ENCODE data around the gene CFAP65.

The CFAP65 gene

DNA sequence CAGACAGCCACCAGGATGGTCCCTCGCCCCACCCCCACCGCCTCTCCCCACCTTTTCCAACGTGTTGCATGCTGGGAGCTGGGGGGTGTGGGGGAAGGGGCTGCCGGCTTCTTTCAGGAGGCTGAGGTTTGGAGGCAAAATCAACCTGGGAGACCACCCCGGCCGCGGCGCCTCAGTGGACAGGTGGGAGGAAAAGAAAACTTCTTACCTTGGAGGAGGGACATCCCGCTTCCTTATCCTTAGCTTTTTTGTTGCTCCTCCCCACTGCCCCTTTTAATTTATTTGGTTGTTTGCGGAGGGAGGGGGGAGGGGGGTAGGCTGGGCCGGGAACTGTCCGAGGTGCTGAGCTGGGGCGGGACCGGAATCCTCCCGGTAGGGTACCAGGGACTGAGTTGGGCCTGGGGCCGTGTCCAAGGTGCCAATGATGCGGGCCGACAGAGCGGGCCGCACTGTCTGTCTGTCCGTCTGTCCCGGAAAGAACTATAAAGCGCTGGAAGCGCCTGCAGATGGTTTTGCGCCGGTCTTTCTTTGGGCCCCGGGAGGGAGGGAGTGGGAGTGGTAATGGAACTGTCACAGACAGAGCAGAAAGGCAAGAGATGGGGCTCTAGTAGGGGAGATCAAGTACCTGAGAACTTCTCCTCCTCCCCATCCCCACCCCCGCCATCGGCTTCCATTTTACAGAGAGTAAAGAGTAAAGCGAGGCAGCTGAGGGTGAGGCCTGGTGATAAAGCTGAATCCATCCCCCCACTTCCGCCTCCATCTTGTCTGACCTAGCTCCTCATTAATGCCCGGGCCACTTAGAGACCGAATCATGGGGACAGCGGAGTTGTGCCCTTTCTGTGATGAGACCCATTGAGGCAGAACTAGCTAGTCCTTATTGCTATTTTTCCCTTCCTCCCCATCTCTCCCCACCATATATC lies 79.4 kb downstream of the CFAP65 start:
- DNase-seq: no peak

DNA sequence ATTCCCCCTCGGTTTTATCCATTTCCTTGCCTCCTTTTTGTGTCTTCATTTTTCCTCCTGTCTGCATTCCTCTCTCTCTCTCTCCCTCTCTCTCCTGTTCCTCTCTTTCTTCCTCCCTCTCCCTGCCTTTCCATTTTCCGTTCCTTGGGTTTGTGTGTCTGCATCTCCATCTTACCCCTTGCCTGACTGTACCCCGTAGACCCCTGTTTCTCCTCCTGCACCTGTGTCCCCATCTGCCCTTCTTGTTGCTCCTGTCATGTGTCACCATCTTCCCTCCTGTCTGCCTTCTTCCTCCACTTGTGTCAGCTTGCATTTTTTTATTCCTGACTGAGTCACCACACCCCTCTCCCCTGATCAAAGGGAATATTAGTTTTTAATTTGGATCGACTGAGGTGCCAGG lies 80.1 kb downstream of the CFAP65 start:
- DNase-seq: no peak

DNA sequence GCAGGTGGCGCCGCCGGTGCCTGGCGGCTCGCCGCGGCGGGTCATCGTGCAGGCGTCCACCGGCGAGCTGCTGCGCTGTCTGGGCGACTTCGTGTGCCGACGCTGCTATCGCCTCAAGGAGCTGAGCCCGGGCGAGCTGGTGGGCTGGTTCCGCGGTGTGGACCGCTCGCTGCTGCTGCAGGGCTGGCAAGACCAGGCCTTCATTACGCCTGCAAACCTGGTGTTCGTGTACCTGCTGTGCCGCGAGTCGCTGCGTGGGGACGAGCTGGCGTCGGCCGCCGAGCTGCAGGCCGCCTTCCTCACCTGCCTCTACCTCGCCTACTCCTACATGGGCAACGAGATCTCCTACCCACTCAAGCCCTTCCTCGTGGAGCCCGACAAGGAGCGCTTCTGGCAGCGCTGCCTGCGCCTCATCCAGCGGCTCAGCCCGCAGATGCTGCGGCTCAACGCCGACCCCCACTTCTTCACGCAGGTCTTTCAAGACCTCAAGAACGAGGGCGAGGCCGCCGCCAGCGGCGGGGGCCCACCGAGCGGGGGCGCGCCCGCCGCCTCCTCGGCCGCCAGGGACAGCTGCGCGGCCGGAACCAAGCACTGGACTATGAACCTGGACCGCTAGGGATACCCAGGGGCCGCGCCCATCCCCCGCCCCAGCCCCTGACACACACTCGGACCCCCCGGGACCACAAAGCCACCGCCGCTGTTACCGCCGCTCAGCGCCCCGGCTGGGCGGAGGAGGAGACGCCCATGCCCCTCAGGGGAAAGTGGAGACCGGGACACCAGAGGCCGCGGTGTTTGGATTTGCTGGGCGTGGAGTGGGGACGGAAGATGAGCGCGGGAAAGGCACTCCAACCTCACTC lies 80.8 kb downstream of the CFAP65 start:
- DNase-seq: no peak

DNA sequence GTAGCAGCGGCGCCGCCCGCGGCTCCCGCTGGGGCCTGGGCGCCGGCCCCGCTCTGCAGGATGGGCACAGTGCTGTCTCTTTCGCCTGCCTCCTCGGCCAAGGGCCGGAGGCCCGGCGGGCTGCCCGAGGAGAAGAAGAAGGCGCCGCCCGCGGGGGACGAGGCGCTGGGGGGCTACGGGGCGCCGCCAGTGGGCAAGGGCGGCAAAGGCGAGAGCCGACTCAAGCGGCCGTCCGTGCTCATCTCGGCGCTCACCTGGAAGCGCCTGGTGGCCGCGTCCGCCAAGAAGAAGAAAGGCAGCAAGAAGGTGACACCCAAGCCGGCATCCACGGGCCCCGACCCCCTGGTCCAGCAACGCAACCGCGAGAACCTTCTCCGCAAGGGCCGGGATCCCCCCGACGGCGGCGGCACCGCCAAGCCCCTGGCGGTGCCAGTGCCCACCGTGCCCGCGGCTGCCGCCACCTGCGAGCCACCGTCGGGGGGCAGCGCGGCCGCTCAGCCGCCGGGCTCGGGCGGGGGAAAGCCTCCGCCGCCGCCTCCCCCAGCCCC lies 81.5 kb downstream of the CFAP65 start:
- no peak for DNase-seq

DNA sequence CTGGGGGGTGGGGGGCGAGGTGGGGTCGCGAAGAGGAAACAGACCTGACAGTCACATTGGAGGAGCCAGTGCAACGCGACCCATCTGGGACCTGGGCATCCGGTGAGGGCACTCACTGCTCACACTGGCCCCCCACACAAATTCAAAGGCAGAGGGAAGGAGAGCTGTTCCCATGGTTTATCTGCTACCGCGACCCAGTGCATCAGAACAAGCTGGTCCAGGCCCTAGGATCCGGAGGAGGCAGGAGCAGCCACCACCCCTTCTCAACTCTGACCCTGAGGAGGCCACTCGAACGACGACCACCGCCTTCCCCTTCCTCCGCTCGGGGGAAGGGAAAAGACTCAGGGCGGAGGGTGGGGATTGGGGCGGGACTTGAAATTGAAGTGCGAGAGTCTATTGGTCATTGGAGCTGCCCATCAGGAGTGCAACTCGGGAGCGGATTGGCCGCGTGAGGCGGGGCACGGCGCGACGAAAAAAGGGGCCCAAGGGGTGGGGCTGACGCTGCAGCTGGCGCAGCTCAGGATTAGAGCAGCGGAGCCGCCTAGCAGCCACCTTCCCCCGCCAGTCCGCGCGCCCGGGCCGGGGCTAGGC lies 82.1 kb downstream of the CFAP65 start, which contains the start of gene CDK5R2:
CDK5R2 (plus strand) TSS at position 526 of the 591 bp plus-strand sequence. CDS start 155 bp downstream, outside the sequence.
- peak; percentile 65 for DNase-seq

DNA sequence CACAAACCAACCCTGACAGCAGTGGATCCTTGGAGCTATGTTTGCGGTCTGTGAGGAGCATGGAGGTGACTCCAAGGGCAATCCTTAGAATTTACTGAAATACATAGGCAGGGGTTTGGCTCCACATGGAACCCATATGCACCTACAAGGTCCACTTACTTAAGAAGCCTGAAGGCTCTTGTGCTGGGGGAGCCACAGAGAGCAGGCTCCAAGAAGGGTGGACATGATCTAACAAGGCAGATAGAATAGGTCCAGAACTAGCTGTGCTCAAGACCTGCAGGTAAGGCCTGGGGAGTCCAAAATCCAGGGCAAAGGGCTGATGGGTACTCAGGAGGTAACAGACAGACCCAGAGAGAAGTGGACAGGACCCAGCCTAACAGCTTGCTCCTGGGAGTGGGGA lies 83.0 kb downstream of the CFAP65 start:
- DNase-seq: no peak

DNA sequence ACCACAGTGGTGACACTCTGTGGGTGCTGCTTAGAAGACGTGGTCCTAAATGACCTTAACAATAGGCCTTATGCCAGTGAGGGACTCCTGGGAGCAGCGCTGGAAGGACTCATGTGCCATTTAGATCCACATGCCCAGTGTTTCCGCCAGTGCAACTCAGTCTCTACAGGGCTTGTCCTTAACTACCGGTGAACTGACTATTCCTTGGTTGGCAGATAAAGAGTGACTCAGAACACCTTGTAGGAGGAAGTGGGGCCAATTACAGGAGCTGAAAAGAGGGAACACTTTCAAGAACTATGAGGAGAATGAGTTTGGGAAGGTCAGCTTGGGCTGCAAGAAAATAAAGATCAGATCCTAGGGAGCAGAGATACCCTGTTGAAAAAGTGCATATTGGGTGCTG lies 83.6 kb downstream of the CFAP65 start:
- DNase-seq: no peak

DNA sequence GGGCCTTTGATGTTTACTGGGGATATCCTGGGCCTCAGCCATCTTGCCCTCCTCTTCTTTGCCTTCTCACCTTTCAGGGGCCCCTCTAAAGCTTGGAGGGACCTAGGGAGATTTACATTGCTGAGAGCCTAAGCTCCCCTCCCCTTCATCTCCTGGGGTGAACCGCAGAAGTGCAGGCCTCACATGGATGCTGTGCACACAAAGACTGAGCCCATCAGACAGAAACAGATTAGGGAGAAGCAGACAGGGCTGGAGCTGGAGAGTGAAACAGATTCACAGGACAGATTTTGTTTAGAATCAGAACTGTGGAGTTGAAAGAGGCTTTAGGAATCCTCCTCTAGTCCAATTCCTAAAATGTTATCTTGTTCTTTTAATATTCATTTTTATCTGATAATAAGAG lies 85.3 kb downstream of the CFAP65 start:
- no peak for DNase-seq

DNA sequence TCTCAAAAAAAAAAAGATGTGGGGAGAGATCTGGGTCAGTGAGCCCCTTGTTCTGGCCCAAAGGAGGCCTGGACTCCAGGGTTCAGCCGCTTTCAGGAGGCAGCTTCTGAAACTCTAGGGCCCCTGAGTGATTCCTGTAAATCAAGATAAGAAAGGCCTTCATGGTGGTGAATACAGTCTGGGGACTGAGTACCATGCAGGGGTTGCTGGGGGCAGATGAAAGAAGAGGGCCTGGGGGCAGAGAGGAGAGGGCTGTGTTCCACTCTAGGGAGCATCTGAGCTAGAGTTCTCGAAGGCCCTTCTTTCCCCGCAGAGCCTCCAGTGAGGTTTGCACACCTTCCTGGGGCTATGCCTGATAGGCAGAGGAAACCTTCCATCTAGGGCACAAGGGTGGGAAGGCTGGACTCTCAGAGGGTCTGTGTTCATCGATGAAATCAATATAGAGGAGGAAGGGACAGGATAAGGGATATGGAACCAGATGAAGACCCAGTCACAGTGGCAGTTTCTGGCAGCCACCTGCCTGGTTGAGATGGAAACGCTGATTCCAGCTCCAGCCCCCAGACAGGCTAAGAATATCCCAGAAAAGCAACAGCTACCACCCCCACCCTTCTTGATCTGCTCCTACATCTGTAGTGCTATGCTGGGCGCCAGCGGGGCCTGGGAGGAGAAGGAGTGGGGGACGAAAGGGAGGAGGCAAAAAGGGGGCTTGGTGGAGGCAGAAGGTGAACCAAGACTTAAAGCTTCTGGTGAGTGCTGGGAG lies 86.6 kb downstream of the CFAP65 start:
- no peak for DNase-seq

DNA sequence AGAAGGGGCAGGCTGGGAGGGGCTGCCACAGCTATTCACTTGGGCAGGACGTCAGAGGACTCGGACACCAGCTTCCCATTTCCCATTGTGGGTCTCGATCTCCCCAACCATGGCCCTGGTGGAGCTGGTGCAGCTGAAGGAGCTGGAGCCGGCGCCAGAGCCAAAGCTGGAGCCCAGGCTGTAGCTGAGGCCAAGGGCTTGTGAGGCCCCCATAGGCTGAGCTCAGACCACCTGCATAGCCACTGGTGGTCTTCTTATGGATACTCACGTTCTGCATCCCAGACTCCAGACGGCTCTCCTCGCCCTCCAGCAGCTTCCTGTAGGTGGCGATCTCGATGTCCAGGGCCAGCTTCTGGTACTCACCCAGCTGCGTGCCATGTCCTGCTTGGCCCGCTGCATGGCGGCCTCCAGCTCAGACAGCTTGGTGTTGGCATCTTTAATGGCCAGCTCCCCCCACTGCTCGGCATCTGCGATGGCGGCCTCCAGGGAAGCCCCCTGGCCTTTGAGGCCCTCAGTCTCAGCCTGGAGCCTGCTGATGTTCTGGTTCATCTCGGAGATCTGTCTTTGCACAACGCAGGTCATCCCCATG lies 87.9 kb downstream of the CFAP65 start:
- no peak for DNase-seq
